GM13977 (cell line): Measurements from ENCODE around the gene BCAP29.

ENCODE experiments used
- DNase-seq: peaks from one replicate; pipeline ENCODE4 v3.0.0; 2012; ENCODE audit warnings: low spot score
- CTCF ChIP-seq: IDR thresholded peaks from 2 replicates; pipeline ENCODE4 v1.5.1; 2012; ENCODE audit warnings: mild to moderate bottlenecking, control low read depth; ENCODE audit not compliant: insufficient read depth; ENCODE audit errors: extremely low read depth, missing control alignments
- in situ Hi-C: fragments of 300-500 bp; cut with MboI; formaldehyde crosslinking; loops from one replicate; pipeline ENCODE4 v1.12.0; 2022; ENCODE audit warnings: low sequenced_read_pairs, low pct_unique_long_range_greater_than_20kb, mixed read lengths, inconsistent platforms; ENCODE audit not compliant: unreplicated experiment

Gene BCAP29

GRCh38 chr7:107563775-107564552 lies 16.1 kb upstream of the BCAP29 start, which contains the start of the genes COG5 and DUS4L:
Gene COG5, minus strand, starts transcription at chr7:107563920. Its CDS starts 24 bp downstream, at chr7:107563896.
Gene DUS4L, plus strand, starts transcription at chr7:107563971. Its CDS starts 3,100 bp downstream, at chr7:107567071.
- peak; percentile 88 for DNase-seq
- no peak for TF ChIP-seq CTCF
- in situ Hi-C loops = no loop called here

- TF ChIP-seq CTCF = no peak
- no peak for DNase-seq
- in situ Hi-C loops = no loop called here
Measured at GRCh38 chr7:107564553-107565298, 15.3 kb upstream of the BCAP29 start.

GRCh38 chr7:107570298-107570697 lies 9.7 kb upstream of the BCAP29 start:
- no peak for TF ChIP-seq CTCF
- in situ Hi-C loops = no loop called here
- no peak for DNase-seq

GRCh38 chr7:107573537-107573936 lies 6.5 kb upstream of the BCAP29 start:
- in situ Hi-C loops = no loop called here
- TF ChIP-seq CTCF = no peak
- DNase-seq = no peak

GRCh38 chr7:107579554-107579884 lies 527 bp upstream of the BCAP29 start:
- in situ Hi-C loops = no loop called here
- no peak for TF ChIP-seq CTCF
- DNase-seq = no peak

GRCh38 chr7:107580716-107581383 lies 804 bp downstream of the BCAP29 start:
- no peak for TF ChIP-seq CTCF
- no peak for DNase-seq
- in situ Hi-C loops = no loop called here
